ENCODE results near the gene CSF2. TPM values are rescaled to one million over a fixed set of nuclear protein-coding genes. Genes with fewer than 3 reads are reported as not detected.
A peak's percentile ranks its signal among the peaks of the same experiment; 100 is the strongest.

CSF2 gene
- total and polyA plus RNA-seq, 2 of the 4 experiments (the other 2 are of a cell fraction): 0.31 TPM; not detected in 1

- H3K36me3 ChIP-seq (ENCODE audit: control insufficient read depth, insufficient read depth, low read length): no peaks in the 10 kb centered on the region
- ChIA-PET POLR2A (ENCODE audit: unreplicated experiment) (no interaction called here), CTCF (no interaction called here)
- no peak overlapping the region for H2BK15ac ChIP-seq (ENCODE audit: low read depth, low read length)
- in situ Hi-C loops (cut with MboI; ENCODE audit: low sequenced_read_pairs) (no loop called here), dilution Hi-C loops (cut with HindIII; ENCODE audit: low sequenced_read_pairs, unreplicated experiment) (no loop called here), intact Hi-C loops (cut with micrococcal nuclease) (no loop called here)
- H2BK20ac ChIP-seq (ENCODE audit: low read depth, low read length): no peak overlapping the region
- H2AK9ac ChIP-seq (replicated peaks; ENCODE audit: low read depth, low read length, poor library complexity): peak overlapping the region; percentile 59
- ATAC-seq (ENCODE audit: low read depth): no peak
- H2AFZ ChIP-seq (replicated peaks; ENCODE audit: low read length, poor library complexity): no peak overlapping the region
- H3K4me1 ChIP-seq (ENCODE audit: control insufficient read depth, insufficient read depth, low read length): no peaks in the 10 kb centered on the region
- no peak overlapping the region for H3K18ac ChIP-seq (ENCODE audit: low read depth, low read length)
- no TSS peak for BruUV-seq (replicated peaks)
- no peaks in the 10 kb centered on the region for H3K9me3 ChIP-seq (ENCODE audit: control insufficient read depth, insufficient read depth, low read length)
- no peak for DNase-seq
- no peak for TF ChIP-seq RFX5 (IDR thresholded peaks at IDR 0.05; ENCODE audit: low read depth, low read length)
- H2BK5ac ChIP-seq (ENCODE audit: low read depth, low read length, poor library complexity, severe bottlenecking): no peak overlapping the region
- H3K23ac ChIP-seq (ENCODE audit: low read depth, low read length): no peak overlapping the region
- no peaks in the 10 kb centered on the region for H3K9me1 ChIP-seq (ENCODE audit: insufficient read depth, low read length)
- no peak overlapping the region for H4K91ac ChIP-seq (ENCODE audit: insufficient read depth, low read depth, low read length)
- H3K27me3 ChIP-seq (ENCODE audit: control insufficient read depth, insufficient read depth, low read length): peaks cover 41% of the 10 kb centered on the region
- H4K5ac ChIP-seq (ENCODE audit: low read depth, low read length): no peak overlapping the region
- no peak overlapping the region for H2BK120ac ChIP-seq (ENCODE audit: low read depth, low read length)
- no peak overlapping the region for H3K27ac ChIP-seq (ENCODE audit: insufficient read depth, low read length)
- H2AK5ac ChIP-seq (ENCODE audit: low read depth, low read length): no peak overlapping the region
- H3K56ac ChIP-seq (ENCODE audit: extremely low read depth, insufficient read depth, low read length): no peak overlapping the region
- WGBS, 2 experiments (ENCODE audit: extremely low coverage in 2 of 2, insufficient read length in 1 of 2): 55% methylated on average over 4 of the region's 9 CpGs; no CpG with 5 or more reads in 1 of the 2 experiments
- no peaks in the 10 kb centered on the region for H3K79me1 ChIP-seq (ENCODE audit: low read depth in 1 of 2, low read length in 2 of 2)
- no peak overlapping the region for H3K14ac ChIP-seq (replicated peaks; ENCODE audit: low read depth, low read length)
- no peak overlapping the region for H3K4me3 ChIP-seq (ENCODE audit: insufficient read depth, low read depth, low read length)
- no peaks in the 10 kb centered on the region for H4K20me1 ChIP-seq (ENCODE audit: insufficient read depth, low read length)
- H3K9ac ChIP-seq (ENCODE audit: low read depth, low read length): no peak overlapping the region
- H3K4ac ChIP-seq (ENCODE audit: low read depth, low read length): no peak overlapping the region
- H3K4me2 ChIP-seq (ENCODE audit: low read depth, low read length): no peak overlapping the region
- H4K8ac ChIP-seq (ENCODE audit: low read depth in 2 of 2, low read length in 2 of 2): no peak overlapping the region
These were observed 22.7 kb upstream of the CSF2 start for GRCh38 chr5:132050661-132051552.
